ENCODE data around the gene FYTTD1.
A peak's percentile ranks its signal among the peaks of the same experiment; 100 is the strongest.

Gene FYTTD1

DNA sequence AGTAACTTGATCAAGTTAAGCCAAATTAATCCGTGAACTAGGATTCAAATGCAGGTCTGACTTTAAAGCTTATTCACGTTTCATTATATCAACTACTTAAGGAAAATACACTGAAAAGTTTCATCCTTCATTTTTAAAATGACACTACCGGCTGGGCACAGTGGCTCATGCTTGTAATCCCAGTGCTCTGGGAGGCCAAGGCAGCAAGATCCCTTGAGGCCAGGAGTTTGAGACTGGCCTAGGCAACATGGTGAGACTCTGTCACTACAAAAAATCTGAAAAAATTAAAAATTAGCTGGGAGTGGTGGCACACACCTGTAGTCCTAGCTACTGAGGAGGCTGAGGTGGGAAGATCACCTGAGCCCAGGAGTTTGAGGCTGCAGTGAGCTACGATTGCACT lies 16.6 kb upstream of the FYTTD1 start:
- no peak overlapping the region for H3K27ac ChIP-seq
- TF ChIP-seq, protein P1, sequence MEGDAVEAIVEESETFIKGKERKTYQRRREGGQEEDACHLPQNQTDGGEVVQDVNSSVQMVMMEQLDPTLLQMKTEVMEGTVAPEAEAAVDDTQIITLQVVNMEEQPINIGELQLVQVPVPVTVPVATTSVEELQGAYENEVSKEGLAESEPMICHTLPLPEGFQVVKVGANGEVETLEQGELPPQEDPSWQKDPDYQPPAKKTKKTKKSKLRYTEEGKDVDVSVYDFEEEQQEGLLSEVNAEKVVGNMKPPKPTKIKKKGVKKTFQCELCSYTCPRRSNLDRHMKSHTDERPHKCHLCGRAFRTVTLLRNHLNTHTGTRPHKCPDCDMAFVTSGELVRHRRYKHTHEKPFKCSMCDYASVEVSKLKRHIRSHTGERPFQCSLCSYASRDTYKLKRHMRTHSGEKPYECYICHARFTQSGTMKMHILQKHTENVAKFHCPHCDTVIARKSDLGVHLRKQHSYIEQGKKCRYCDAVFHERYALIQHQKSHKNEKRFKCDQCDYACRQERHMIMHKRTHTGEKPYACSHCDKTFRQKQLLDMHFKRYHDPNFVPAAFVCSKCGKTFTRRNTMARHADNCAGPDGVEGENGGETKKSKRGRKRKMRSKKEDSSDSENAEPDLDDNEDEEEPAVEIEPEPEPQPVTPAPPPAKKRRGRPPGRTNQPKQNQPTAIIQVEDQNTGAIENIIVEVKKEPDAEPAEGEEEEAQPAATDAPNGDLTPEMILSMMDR (IDR thresholded peaks at IDR 0.05) = no peak
- TF ChIP-seq ZFX (IDR thresholded peaks at IDR 0.05; ENCODE audit: borderline replicate concordance) = no peak

- H3K27ac ChIP-seq = no peak overlapping the region
- TF ChIP-seq ZFX (IDR thresholded peaks at IDR 0.05; ENCODE audit: borderline replicate concordance) = no peak
- TF ChIP-seq, protein P1 (IDR thresholded peaks at IDR 0.05) = no peak
Observed at GRCh38 chr3:197734667-197735318, 14.9 kb upstream of the FYTTD1 start.

GRCh38 chr3:197736010-197736490 lies 13.6 kb upstream of the FYTTD1 start:
- H3K27ac ChIP-seq = peak overlapping the region; percentile 83
- no peak for TF ChIP-seq ZFX (IDR thresholded peaks at IDR 0.05; ENCODE audit: borderline replicate concordance)
- TF ChIP-seq, protein P1 (IDR thresholded peaks at IDR 0.05) = no peak

DNA sequence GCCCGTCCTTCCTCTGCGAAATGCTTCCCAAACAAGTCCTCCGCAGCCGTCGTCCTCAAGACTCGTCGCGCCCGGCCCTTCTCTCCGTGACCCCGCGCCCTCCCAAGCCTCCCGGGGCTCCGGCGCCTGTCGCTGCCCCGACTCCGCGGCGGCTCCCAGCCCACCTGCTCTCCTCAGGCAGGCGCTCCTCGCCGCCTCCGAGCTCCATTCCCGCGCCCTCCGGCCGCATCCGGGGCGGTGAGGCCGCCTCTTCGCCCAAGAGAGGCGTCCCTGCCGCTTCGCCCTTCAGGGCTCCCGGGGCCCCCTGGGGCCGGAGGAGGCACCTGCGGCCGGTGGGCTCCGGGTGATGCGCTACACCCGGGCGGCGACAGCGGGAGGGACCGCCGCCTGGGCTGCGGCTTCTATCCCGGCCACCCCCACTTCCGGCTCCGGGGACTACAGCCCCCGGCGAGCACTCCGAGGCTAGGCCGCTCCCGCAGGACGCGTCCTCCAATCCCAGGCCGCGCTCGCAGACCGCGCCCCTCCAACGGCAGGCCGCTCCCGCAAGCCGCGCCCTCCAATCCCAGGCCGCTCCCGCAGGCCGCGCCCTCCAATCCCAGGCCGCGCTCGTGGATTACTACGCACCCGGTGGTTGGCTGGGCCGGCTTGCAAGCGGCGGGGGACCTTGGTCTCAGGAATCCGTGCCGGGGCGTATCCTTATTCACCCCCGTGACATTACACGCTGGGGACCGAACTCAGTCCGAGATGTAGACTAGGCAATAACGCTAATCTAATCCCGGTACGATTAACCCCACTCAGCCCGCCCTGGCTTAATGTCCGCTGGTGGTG lies 13.0 kb upstream of the FYTTD1 start, which contains the start of gene RUBCN:
TSS of gene RUBCN (minus strand) at position 414 of the 828 bp plus-strand sequence. CDS start at position 229, 185 bp downstream.
- H3K27ac ChIP-seq = peak within 1 kb of the TSS; percentile 83
- TF ChIP-seq, protein P1 (IDR thresholded peaks at IDR 0.05) = no peak
- TF ChIP-seq ZFX (IDR thresholded peaks at IDR 0.05; ENCODE audit: borderline replicate concordance) = no peak

GRCh38 chr3:197737319-197737649 lies 12.4 kb upstream of the FYTTD1 start:
- H3K27ac ChIP-seq = peak overlapping the region; percentile 83
- TF ChIP-seq ZFX (IDR thresholded peaks at IDR 0.05; ENCODE audit: borderline replicate concordance) = no peak
- TF ChIP-seq, protein P1 (IDR thresholded peaks at IDR 0.05) = no peak

DNA sequence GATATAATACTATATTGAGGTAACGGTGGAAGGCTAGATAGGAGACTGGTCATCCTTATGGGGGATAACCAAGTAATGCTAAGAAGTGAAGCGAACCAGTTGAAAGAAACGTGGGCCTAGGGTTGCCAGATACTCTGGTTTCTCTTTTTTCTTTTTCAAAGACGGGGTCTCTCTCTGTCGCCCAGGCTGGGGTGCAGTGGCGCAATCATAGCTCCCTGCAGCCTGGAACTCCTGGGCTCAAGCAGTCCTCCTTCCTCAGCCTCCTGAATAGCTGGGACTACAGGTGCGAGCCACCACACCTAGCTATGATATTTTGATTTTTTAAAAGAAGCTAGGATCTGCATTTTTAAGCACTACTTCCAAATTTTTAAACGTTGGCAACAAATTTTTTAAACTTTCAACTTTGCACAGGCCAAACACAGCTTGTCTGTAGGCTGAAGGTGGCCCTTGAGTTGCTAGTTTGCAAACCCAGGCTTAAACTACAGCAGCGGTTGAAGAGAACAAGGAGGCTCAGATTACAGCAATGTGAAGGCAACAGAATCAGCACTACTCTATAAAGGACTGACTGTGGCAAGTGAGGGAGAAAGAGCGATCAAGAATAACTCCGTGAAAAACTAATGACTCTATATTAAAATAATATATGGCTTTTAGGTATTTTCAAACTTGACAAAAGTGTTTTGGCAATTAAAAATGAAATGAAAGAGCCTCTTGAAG lies 11.8 kb upstream of the FYTTD1 start:
- H3K27ac ChIP-seq = peak overlapping the region; percentile 83
- TF ChIP-seq, protein P1 (IDR thresholded peaks at IDR 0.05) = no peak
- no peak for TF ChIP-seq ZFX (IDR thresholded peaks at IDR 0.05; ENCODE audit: borderline replicate concordance)
